ENCODE data around the gene TRAPPC13. TPM values are rescaled to one million over a fixed set of nuclear protein-coding genes. Genes with fewer than 3 reads are reported as not detected.

The TRAPPC13 gene
- total and polyA plus RNA-seq, 2 of the 13 experiments (the other 11 are each of a cell fraction or from before 2014, with no cell fraction given), result 8.4 to 19.6 TPM

- TF ChIP-seq, protein P1, sequence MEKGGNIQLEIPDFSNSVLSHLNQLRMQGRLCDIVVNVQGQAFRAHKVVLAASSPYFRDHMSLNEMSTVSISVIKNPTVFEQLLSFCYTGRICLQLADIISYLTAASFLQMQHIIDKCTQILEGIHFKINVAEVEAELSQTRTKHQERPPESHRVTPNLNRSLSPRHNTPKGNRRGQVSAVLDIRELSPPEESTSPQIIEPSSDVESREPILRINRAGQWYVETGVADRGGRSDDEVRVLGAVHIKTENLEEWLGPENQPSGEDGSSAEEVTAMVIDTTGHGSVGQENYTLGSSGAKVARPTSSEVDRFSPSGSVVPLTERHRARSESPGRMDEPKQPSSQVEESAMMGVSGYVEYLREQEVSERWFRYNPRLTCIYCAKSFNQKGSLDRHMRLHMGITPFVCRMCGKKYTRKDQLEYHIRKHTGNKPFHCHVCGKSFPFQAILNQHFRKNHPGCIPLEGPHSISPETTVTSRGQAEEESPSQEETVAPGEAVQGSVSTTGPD (CRISPR knock-in tag; IDR thresholded peaks at IDR 0.05), result no peak
- TF ChIP-seq PHF8 (CRISPR knock-in tag; IDR thresholded peaks at IDR 0.05) (no peak), MBNL3 (CRISPR knock-in tag; conservative IDR thresholded peaks at IDR 0.05) (no peak), EHMT2 (IDR thresholded peaks at IDR 0.05; ENCODE audit: borderline replicate concordance, low read depth, low read length) (no peak; the same call in 1 of the 2 replicates), TARDBP (CRISPR knock-in tag; IDR thresholded peaks at IDR 0.05) (no peak; the same call in 1 of the 2 replicates), ZBTB42 (CRISPR knock-in tag; IDR thresholded peaks at IDR 0.05) (no peak), TCF7 (IDR thresholded peaks at IDR 0.05; ENCODE audit: low read depth) (peak; percentile 41; the same call in 1 of the 2 replicates), GZF1 (CRISPR knock-in tag; IDR thresholded peaks at IDR 0.05) (no peak), RFX3 (CRISPR knock-in tag; IDR thresholded peaks at IDR 0.05) (no peak), ZNF558 (CRISPR knock-in tag; IDR thresholded peaks at IDR 0.05; ENCODE audit: borderline replicate concordance) (no peak), ATF7 (IDR thresholded peaks at IDR 0.05) (no peak), ATF7 (CRISPR knock-in tag; IDR thresholded peaks at IDR 0.05) (no peak), ADNP (CRISPR knock-in tag; IDR thresholded peaks at IDR 0.05) (no peak), TGIF2 (CRISPR knock-in tag; IDR thresholded peaks at IDR 0.05) (no peak), KLF12 (CRISPR knock-in tag; IDR thresholded peaks at IDR 0.05; ENCODE audit: borderline replicate concordance) (no peak), ZNF550 (CRISPR knock-in tag; IDR thresholded peaks at IDR 0.05; ENCODE audit: borderline replicate concordance) (no peak), ZNF282 (IDR thresholded peaks at IDR 0.05; ENCODE audit: partially characterized antibody) (no peak), ZNF496 (CRISPR knock-in tag; IDR thresholded peaks at IDR 0.05; ENCODE audit: insufficient replicate concordance) (no peak), RFXANK (CRISPR knock-in tag; IDR thresholded peaks at IDR 0.05) (no peak), CCAR2 (optimal IDR thresholded peaks at IDR 0.05; ENCODE audit: low read depth, low read length) (no peak)
- TF ChIP-seq, protein P2, sequence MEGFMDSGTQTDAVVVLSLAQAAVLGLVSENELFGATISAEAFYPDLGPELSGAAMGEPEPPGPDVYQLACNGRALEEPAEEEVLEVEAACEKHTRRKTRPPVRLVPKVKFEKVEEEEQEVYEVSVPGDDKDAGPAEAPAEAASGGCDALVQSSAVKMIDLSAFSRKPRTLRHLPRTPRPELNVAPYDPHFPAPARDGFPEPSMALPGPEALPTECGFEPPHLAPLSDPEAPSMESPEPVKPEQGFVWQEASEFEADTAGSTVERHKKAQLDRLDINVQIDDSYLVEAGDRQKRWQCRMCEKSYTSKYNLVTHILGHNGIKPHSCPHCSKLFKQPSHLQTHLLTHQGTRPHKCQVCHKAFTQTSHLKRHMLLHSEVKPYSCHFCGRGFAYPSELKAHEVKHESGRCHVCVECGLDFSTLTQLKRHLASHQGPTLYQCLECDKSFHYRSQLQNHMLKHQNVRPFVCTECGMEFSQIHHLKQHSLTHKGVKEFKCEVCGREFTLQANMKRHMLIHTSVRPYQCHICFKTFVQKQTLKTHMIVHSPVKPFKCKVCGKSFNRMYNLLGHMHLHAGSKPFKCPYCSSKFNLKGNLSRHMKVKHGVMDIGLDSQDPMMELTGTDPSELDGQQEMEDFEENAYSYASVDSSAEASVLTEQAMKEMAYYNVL (CRISPR knock-in tag; IDR thresholded peaks at IDR 0.05; ENCODE audit: borderline replicate concordance), result no peak
- TF ChIP-seq, protein P3, sequence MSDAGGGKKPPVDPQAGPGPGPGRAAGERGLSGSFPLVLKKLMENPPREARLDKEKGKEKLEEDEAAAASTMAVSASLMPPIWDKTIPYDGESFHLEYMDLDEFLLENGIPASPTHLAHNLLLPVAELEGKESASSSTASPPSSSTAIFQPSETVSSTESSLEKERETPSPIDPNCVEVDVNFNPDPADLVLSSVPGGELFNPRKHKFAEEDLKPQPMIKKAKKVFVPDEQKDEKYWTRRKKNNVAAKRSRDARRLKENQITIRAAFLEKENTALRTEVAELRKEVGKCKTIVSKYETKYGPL (CRISPR knock-in tag; IDR thresholded peaks at IDR 0.05), result no peak
- TF ChIP-seq, protein P4, sequence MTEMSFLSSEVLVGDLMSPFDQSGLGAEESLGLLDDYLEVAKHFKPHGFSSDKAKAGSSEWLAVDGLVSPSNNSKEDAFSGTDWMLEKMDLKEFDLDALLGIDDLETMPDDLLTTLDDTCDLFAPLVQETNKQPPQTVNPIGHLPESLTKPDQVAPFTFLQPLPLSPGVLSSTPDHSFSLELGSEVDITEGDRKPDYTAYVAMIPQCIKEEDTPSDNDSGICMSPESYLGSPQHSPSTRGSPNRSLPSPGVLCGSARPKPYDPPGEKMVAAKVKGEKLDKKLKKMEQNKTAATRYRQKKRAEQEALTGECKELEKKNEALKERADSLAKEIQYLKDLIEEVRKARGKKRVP (CRISPR knock-in tag; IDR thresholded peaks at IDR 0.05), result no peak
These were observed 26.3 kb downstream of the TRAPPC13 start (continued) for GRCh38 chr5:65651144-65651543.
